NCI-H446 (cell line): ENCODE measurements around the gene NEK2.
A peak's percentile ranks its signal among the peaks of the same experiment; 100 is the strongest.
"Not testable (repeated sequence)": the region's sequence is repeated elsewhere in the genome, so short reads cannot be mapped to it uniquely, and the experiment has no call there.

Experiments used
- DNase-seq, 2 experiments: peaks; one replicate each; lab custom pipeline; 2025; lab: John Stamatoyannopoulos, UW

NEK2 gene

DNA sequence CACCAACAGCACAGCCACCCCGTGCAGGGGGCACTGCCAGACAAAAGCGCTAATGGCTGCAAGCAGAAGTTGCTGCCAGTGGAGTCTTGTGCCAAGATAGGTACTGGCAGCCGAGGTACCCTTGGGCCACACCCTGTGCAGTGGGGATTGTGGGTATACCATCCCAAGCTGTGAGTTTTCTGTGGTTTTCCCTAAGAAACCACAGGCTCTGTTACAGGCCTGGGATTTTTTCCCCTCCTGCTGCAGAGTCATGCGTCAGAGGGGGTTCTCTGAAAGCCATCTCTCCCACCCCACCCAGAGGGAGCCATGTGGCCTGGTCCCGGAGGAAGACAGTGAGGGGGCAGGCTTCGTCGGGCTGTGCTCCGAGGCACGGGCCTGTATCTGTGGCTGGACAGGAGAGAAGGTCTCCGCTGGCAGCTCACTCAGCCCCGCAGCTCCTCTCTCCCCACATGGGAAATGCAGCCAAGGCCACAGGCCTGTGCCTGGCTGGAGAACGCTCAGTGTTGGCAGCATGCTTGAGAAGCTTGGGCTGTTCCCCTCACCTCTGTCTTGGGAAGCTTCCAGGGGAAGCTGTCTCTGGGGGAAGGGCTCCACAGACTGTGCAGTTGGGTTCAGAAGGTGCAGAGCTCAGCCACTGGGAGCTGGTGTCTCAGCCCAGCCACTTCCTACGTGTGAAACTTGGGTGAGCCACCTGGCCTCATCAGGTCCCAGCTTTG, 42.5 kb downstream of the NEK2 start:
- peak; percentile 70 to 93 for DNase-seq

DNA sequence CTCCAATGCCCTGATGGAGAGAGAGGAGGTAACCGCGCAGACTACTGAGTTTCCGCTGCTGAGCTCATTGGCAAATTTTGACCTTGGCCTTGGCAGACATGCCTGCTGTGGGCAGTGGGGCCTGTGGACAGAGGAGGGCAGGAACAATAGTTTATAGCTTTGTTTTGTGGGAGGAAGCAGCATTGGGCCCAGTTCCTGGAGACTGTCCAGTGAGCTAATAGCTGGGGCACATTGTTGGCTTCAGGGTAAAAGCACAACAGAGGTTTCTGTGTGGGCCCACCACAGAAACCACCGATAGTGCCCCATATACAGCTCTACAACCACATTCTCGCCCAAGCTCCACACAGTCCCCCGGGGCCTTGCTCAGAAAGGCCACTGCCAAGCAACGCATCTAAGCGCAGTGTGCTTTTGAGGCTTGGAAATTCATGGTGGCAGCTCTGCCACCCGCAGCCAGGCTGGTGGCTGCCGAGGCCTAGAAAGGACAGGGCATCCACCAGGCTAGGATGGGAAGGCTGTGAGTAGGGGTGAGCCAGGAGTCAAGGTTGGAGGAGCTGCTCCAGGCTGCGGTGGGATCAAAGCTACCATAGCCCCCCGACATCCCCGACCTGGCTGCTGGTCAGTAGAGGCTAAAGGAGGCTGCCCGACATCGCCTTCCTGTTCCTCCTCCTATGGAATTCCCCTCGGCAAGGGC, 43.2 kb downstream of the NEK2 start:
- DNase-seq = no peak

DNA sequence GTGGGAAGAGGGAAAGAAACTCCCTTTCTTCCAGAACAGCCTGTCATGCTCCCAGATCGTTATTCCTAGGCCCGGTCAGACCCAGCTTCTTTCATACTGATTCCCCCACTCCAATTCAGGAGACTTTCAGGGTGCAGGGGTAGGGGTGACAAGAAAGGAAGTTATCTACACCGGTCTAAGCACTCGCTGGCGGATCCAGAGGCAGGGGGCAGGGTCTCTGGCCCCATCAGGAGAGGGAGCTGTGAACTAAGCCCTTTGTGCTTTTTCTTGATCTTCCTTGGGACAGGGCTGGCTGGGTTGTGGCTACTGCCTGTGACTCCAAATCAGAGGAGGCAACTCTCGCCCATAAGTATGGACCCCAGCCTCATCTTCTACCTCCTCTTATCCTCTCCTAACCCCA, 44.3 kb downstream of the NEK2 start:
- no peak for DNase-seq

DNA sequence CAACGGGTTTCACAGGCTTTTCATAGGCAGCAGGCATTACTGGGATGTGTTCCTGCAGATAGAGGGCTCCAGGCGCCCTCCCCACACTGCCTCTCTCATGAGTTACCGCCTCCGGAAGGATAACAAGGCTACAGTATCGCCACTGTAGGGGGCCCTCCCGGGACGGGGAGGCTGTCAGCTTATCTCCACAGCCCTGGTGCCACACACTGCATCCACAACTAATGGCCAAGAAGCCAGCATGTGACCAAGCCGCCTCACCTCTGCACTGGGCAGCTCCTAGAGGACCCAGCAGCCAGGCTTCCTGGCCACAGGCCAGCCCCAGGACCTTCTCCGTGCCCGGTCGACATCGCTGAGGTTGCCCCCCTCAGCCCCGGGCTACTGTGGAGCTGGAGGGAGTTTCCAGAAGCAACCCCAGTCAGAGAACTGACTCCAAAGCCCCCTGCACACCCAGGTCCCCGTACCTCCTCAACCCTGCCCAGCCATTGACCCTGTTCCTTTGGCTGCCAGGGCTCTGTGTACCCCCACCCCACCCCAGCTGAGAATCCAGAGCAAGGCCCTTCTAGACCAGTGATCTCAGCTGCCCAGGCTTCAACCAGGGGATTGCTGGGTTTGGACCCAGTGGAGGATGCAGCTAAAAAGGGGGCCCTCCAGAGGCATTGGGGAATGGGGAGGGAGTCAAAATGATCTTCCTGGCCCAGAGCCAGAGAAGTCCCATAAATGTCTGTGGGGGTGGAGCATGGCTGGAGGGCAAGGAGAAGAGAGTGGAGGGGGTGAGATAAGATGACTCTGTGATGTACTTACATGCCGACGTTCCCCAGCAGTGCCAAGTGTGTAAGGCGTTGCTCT, 45.0 kb downstream of the NEK2 start:
- no peak for DNase-seq

DNA sequence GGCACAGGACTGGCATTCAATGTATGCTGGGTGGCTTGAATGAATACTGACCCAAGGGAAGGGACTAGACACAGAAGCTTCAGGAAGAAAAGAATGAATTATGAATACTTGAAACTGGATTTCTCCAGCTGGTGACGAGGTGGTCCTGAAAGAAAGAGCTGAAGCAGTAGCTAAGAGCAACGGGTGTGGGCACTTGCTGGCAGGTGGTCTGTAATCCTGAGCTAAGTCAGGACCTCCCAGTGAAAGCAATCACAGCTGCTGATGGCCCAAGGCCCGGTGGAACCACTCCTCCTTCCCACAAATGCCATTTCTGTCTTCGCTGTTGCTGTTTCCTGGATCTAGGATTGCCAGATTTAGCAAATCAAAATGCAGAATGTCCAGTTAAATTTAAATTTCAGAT, 47.0 kb downstream of the NEK2 start:
- no peak for DNase-seq

DNA sequence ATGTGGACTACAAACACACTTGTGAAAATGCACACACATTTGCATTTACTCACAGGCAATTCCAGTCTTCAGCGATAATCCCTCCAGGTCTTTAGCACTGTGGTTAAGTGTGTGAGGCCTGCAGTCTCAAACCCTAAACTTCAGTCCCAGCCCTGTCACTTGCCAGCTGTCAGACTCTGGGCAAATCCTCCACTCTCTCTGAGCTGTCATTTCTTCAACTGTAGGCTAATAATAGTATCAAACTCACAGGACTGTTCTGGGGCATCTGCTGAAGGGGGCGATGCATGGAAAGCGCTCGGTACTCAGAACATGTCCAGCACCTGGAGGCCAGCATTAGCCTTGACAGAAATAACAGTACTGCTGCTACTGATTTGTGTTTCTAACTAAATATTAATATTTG, 48.2 kb downstream of the NEK2 start:
- DNase-seq = no peak

DNA sequence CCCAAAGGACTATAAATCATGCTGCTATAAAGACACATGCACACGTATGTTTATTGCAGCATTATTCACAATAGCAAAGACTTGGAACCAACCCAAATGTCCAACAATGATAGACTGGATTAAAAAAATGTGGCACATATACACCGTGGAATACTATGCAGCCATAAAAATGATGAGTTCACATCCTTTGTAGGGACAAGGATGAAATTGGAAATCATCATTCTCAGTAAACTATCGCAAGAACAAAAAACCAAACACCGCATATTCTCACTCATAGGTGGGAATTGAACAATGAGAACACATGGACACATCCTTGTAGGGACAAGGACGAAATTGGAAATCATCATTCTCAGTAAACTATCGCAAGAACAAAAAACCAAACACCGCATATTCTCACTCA, 49.6 kb downstream of the NEK2 start:
- not testable (repeated sequence) for DNase-seq

DNA sequence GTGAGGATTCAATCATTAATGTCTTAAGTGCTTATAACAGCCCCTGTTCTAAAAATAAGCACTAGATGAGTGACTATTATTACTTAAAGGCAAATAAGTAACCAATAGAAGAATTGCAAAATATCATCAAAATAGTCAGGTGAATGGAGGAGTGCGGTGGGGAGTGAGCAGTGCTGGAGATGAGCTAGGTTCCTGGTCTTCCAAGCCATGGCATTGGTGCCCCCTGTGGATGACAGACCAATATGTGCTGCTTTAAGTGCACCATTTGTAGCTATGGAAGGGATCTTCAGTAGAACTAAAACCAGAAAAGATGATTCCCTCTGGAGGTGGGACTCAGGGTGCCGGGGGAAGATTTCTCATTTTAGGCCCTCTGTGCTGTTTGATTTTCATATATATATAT, 50.4 kb downstream of the NEK2 start:
- DNase-seq = peak in 1 of 2 experiments; percentile 36

DNA sequence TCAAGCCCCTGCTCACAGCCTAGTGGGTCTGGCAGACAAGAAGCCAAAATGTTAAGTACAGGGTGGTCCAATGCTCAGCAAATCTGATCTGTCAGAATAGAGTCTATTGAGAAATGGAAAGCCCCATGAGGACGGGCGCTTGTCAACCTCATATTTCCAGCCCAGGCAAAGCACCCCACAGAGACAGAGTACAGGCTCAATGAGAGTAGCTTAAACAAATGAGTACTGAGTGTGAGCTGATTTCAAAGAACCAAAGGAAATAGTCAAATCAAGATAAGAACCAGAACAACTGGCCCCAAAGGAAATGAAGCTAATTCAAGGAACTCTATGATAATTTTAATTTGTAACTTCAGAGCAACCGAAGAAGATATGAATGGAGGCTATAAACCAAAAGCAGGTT, 51.9 kb downstream of the NEK2 start:
- no peak for DNase-seq

DNA sequence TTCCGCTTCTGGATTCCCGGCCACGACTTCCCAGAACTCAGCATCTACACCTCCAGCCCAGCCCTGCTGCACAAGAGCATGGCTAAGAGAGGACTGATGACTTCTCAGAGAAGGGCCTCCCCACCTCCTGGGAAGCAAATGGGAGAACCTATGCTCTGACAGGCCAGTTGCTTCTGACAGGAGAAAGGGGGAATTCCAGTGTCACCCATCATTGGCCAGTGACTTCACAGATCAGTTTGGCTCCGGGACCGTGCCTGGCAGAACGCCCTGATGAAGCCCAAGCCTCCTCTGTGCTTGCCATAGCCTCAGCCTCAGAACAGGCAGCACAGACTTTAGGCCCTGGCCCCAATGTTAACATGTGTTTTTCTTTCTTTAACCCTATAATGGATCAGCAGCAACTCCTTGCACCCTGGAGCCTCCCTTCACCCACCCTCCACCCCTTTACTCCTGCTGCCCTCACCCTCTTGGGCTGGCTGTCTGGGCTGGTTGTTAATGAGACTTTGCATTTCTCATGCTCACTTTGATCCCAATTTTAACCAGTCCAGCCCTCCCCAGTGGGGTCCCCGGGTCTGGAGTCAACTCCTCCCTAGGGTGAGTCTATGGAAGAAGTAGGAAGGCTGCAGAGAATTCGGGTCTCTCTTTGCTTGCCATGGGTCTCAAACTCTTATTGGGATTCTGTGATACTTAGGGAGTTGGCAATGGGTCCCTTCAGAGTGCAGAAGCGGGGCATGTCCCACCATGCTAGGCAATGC, 53.8 kb downstream of the NEK2 start:
- no peak for DNase-seq

DNA sequence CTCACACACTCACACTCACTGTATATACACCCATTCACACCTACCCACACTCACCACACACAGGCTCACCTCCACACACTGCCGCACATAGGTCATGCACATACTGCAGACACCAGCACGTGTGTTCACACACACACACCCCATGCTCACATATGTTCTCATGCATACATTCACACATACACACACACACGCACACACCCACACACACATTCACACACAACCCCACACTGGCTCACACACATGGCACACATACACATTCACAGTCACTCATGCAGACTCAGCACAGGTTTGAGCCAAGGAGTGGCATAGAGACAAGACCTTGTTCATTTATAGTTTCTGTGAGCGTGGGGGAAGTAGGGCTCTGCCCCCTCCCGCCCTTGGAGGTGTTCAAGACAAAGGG, 55.3 kb downstream of the NEK2 start:
- DNase-seq = no peak

DNA sequence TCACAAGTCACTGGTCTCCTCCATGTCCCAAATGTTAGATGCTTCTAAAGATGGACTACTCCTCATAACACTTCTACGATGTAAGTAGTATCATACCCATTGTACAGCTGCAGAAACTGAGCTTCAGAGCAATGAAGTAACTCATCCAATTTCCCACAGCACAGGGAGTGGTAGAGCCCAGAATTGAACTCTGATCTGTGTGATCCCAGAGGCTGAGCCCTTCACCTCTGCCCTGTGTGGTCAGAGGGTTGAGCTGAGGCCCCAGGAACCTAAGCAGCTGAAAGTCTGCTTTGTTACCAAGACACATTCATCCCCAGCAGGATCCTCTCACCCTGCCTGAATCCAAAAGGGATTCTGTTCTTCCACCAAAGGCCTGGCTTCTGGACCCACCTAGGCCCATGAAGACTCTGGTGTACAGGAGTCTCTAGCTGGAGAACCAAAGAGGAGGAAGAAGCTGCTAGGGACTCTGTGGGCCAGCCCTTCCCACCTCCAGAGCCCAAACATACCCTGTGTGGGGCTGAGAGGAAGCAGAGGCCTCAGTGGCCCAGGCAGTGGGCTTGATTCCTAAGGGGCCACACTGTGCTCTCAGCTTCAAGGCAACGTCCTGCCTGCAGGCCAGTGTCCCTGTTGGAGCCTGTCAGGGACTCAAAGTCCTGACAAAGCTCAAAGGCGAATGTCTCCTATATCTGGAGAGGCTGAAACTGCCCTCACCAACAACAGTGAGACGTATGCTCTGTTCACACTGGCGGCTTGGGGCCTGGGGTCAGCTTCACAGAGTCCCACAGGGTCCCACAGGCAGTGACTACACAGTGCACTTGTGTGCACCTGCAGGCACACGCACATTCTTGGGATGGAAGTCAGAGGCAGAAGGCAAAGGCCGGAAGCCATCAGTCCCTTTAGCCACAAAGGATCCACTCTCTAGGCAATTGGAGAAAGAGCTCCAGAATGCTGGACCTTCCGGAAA, 56.1 kb downstream of the NEK2 start:
- no peak for DNase-seq

DNA sequence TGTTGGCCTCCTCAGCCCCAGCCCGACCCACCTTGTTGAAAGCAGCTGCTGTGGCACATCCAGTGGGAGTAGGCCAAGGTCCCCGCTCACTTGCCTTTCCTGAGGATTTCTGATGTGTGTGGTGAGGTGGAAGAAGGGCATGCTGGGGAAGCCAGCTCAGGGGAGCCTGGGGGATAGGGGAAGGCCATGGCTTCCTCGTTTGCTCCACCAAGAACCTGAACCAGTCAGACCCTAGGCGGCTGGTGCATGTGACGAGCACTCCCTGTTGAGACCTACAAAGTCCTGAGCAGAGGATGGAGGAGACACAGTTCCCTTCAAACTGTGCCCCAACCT, 58.5 kb downstream of the NEK2 start:
- no peak for DNase-seq

DNA sequence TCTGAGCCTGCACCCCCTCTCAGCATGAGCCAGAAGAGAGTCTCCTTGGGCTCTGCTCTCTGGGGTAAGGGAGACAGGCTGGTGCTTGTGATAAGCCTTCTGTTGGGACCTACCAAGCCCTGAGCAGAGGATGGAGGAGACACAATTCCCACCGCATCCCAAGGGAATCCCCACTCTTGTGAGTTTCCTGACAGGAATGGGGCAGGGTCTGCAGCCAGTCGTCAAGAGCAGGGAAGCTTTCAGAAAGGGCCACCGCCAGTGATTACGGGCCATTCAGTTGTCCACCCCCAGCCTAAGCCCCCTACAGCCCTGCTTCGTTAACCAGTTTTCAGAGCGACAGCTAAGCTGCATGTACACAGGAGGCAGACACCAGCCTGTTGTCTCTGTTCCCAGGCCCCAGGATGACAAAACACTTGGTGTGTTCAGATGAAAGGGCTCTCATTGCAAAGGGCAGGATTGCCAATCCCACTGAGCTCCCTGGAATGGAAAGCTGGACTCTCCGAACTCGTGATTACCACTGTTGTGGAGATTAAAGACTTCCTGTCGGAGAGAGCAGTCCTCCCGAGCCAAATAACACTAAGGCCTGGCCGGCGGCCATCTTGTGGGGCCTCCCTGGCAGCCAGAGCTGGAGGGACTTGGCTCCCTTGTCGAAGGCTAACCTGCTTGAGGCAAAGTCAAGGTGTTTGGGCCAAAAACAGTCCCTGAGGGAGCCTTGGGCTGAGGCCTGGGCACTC, 59.0 kb downstream of the NEK2 start:
- DNase-seq = peak; percentile 78 to 94

DNA sequence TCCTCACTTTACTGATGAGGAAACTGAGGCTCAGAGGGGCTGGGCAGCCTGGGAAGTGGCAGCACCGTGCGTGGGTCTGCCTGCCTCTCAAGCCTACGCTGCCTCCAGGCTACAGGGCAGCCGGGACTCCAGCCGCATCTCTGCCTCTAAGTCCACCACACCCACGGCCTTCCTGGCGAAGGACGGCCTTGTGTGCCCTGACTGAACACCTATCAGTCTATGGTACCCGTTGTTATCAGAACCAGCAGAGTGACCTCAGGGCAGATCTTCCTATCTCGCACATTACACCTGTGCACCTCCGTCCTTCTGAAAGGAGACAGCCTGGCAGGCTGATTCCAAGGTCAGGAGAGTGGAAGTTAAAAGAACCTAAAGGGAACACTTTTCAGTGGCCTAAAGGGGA, 60.8 kb downstream of the NEK2 start:
- no peak for DNase-seq

DNA sequence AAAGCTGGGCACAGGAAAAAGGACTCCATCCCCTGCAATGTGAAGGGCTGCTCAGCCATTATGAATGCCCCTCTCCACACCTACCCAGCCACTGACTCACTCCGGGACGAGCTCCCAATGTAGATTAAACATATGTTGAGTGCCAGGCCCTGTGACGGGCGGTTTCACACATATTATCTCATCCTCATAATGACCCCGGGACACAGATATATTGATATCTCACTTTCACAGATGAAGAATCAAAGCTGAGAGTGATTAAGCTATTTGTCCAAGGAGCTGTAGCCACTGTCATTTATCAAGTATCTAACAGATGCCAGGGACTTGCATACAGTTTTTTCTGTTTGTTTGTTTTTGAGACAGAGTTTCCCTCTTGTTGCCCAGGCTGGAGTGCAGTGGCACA, 61.5 kb downstream of the NEK2 start:
- no peak for DNase-seq

DNA sequence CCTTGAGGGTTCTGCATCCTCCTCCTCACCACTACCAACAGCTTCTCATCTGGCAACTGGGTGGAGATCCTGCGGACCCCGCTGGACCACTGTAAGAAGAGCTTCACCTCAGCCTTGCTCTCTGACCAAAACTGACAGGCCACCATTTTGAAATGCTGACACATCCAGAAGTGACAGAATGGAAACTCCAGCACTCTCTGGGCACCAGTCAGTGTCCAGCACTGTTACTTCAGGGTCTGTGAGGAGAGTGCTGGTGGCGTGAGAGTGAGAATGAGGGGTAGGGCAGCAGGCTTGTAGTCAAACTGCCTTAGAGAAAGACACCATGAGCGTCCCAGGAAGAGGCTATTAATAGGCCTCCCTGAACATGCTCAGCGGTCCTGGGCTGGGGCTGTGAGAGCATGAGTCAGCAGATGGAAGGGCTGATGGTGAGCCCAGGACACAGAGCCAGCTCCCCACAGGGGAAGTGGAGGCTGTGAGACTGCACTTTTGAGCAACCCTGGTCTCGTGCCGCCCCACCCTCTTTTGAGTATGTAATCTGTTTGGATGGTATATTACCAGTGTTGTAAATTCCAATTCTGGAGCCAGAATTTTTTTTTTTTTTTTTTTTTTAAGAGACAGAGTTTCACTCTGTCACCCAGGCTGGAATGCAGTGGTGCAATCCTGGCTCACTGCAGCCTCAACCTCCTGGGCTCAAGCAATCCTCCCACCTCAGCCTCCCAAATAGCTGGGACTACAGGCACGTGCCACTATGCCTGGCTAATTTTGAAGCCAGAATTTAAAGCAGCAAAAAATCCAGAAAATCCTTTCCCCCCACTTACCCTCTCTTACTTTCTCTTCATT, 62.1 kb downstream of the NEK2 start:
- DNase-seq = peak; percentile 18 to 41

DNA sequence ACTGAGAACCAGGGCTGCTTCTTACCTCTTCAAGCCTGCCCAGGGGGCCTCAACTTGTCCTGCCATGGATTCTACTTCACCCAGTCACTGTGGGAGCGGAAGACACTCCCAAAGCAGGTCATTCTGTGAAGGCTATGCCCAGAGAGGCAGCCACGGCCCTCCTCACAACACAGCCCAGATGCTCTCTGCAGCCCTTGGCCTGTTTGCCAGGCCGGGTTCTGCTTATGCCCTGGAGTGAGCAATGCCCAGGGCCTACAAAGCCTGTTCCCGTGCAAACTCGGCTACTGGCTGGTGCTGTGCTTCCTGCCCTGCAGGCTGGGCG, 62.7 kb downstream of the NEK2 start:
- no peak for DNase-seq
